PC-9 (cell line): ENCODE data around the gene MKRN3.

ENCODE experiments used
- EZH2 ChIP-seq: fragments of 200-600 bp; sonication (generic); IDR thresholded peaks from 2 replicates; pipeline ENCODE4 v1.8.0; 2017; ENCODE audit warnings: antibody characterized with exemption, low read depth
- TF ChIP-seq, protein P1 (sequence below): fragments of 200-600 bp; sonication (generic); conservative IDR thresholded peaks from 2 replicates; pipeline ENCODE4 v1.6.1; 2017; ENCODE audit warnings: mixed run types, antibody characterized with exemption, mild to moderate bottlenecking, moderate library complexity

DNA sequence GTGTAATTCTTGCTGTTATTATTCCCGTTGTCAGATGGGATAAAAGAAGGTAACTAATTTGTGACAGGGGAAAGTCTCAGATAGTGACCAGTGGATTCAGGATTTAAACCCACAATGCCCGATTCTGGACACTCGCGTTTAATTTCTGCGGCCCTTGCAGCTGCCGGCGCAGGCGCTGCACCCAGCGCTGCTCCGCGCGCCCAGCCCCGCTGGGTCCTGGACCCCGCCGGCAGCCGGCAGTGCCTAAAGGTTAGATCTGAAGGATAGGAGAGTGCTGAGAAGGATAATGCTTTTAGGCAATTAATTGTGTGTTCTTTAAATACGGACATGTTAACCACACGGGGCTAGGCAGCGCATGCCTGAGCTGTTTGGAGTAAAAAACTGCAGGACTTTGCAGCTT, 3.6 kb upstream of the MKRN3 start:
- TF ChIP-seq, protein P1, sequence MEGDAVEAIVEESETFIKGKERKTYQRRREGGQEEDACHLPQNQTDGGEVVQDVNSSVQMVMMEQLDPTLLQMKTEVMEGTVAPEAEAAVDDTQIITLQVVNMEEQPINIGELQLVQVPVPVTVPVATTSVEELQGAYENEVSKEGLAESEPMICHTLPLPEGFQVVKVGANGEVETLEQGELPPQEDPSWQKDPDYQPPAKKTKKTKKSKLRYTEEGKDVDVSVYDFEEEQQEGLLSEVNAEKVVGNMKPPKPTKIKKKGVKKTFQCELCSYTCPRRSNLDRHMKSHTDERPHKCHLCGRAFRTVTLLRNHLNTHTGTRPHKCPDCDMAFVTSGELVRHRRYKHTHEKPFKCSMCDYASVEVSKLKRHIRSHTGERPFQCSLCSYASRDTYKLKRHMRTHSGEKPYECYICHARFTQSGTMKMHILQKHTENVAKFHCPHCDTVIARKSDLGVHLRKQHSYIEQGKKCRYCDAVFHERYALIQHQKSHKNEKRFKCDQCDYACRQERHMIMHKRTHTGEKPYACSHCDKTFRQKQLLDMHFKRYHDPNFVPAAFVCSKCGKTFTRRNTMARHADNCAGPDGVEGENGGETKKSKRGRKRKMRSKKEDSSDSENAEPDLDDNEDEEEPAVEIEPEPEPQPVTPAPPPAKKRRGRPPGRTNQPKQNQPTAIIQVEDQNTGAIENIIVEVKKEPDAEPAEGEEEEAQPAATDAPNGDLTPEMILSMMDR = no peak
- no peak for TF ChIP-seq EZH2
